Adrenal gland (tissue), 12 donors: ENCODE data around the gene MRPL21. TPM values are rescaled to one million over a fixed set of nuclear protein-coding genes. Genes with fewer than 3 reads are reported as not detected.
A peak's percentile ranks its signal among the peaks of the same experiment; 100 is the strongest.

Source experiments
- DNase-seq, 7 donors: peaks; one replicate each; pipeline ENCODE4 v3.0.0-alpha.2; 2019 to 2020
- H3K27ac ChIP-seq, 5 donors: fragments of 200-600 bp; sonication (generic) in 4 of 5; 1 replicate in 3 of 5; 2 replicates in 2 of 5; pipeline versions ENCODE4 v1.5.1 to v1.8.0; 2016 to 2020; ENCODE audit warnings: mild to moderate bottlenecking in 1 of 5
- H3K27me3 ChIP-seq: fragments of 200-600 bp; 2 replicates; pipeline ENCODE4 v1.8.0; 2021
- H3K36me3 ChIP-seq, 2 donors: fragments of 200-600 bp; replicated peaks in 1 of 2; 1 replicate in 1 of 2; 2 replicates in 1 of 2; pipeline versions ENCODE4 v1.5.1 to v1.8.0; 2018 to 2022
- H3K4me1 ChIP-seq, 2 donors: fragments of 200-600 bp; replicated peaks in 1 of 2; 1 replicate in 1 of 2; 2 replicates in 1 of 2; pipeline versions ENCODE4 v1.5.1 to v1.8.0; 2018 to 2021
- H3K4me3 ChIP-seq, 4 donors: fragments of 200-600 bp; sonication (generic) in 3 of 4; one replicate each; pipeline ENCODE4 v1.5.1; 2016 to 2018
- H3K9me3 ChIP-seq, 3 donors: fragments of 200-600 bp; sonication (generic) in 1 of 3; replicated peaks in 1 of 3; 1 replicate in 2 of 3; 2 replicates in 1 of 3; pipeline versions ENCODE4 v1.5.1 to v1.8.0; 2016 to 2021
- CTCF ChIP-seq, 6 experiments: fragments of 450-650 bp in 4 of 6; fragments of 200-600 bp in 2 of 6; sonication (generic) in 1 of 6; IDR thresholded peaks; 1 replicate in 5 of 6; 2 replicates in 1 of 6; pipeline versions ENCODE4 v1.5.1 to v1.8.0; 2016 to 2021; ENCODE audit warnings: antibody characterized with exemption in 6 of 6, mild to moderate bottlenecking in 2 of 6, moderate library complexity in 1 of 6
- POLR2A ChIP-seq, 2 donors: fragments of 450-650 bp; IDR thresholded peaks; one replicate each; pipeline ENCODE4 v1.6.1; 2017; ENCODE audit warnings: antibody characterized with exemption in 2 of 2, mild to moderate bottlenecking in 2 of 2, moderate library complexity in 1 of 2
- WGBS, 4 donors: extraction: QIAGEN DNeasy Blood & Tissue Kit in 2 of 4; methylation state at CpG; one replicate each; pipeline versions ENCODE4 v1.1.5 to v1.1.7; 2013 to 2017; 5-methylcytosine and 5-hydroxymethylcytosine counted together
- intact Hi-C, 2 donors: fragments of 100-400 bp; cut with DNase I; formaldehyde crosslinking; loops; one replicate each; pipeline versions ENCODE4 v1.14.1 to v1.15.0; 2022 to 2023
- polyA plus RNA-seq, 3 donors: library from polyadenylated mRNA; stranded (reverse); fragments of 200-250 nt in 2 of 3; fragments of 350-450 nt in 1 of 3; fragmentation: Illumina TruSeq in 1 of 3; extraction: RNeasy Lipid Tissue Mini Kit (QIAGEN cat#74804) in 1 of 3; gene quantifications; one replicate each; pipeline ENCODE4 v1.2.3, GENCODE V29; 2013 to 2014
- total RNA-seq, 9 donors: library from RNA; depleted of rRNA in 4 of 9; stranded (reverse); fragments of >200 nt in 4 of 9; fragments of 120-200 nt in 1 of 9; fragmentation: NEBNext Ultra II Directional in 1 of 9; extraction: Animal tissue kit (Norgen Biotek cat#: 25700) in 1 of 9; gene quantifications; one replicate each; pipeline versions ENCODE4 v1.1.0 to v1.2.4, GENCODE V29; 2013 to 2023
- donor health status: healthy with polysubstance abuse.
- donor health status: Bipolar disorder and iron deficiency.
- donor health status: DM: yes; HTN: yes; CAD: no.
- donor health status: DM: no; HTN: no; CAD: no.
- donor health status: DM: no; HTN: no; CAD: no.
- donor health status: DM: yes; HTN: yes; CAD: no.

MRPL21 gene
- total and polyA plus RNA-seq, 12 donors, result 31.1 to 77.8 (median 47.4) TPM

- Histone ChIP-seq H3K27ac (peak overlapping the region in 4 of 5 donors; percentile 3 to 98 (median 96)), H3K9me3 (no peaks in the 10 kb centered on the region), H3K27me3 (no peaks in the 10 kb centered on the region), H3K4me3 (peak overlapping the region in 3 of 4 donors; percentile 1 to 95 (median 40)), H3K4me1 (peaks cover 42 to 44% of the 10 kb centered on the region in 2 donors), H3K36me3 (no peaks in the 10 kb centered on the region)
- DNase-seq, result no peak
- intact Hi-C loops, result no loop called here
- no peak for TF ChIP-seq POLR2A (IDR thresholded peaks at IDR 0.05)
- TF ChIP-seq CTCF (IDR thresholded peaks at IDR 0.05), result no peak
- WGBS, 4 donors, result 41 to 58% (median 49%) methylated on average over 21 to 25 of the region's 25 CpGs
These were observed 61.1 kb downstream of the MRPL21 start for GRCh38 chr11:68842427-68843051.

GRCh38 chr11:68841718-68842426, 61.8 kb downstream of the MRPL21 start, which contains the start of gene CPT1A:
TSS of gene CPT1A (minus strand) at chr11:68841916. CDS start at chr11:68815474, 26,442 bp downstream.
- H3K27ac ChIP-seq, result peak within 1 kb of the TSS; percentile 82 to 98 (median 96)

More at GRCh38 chr11:68841718-68842426, 61.8 kb downstream of the MRPL21 start, which contains the start of gene CPT1A:
- TF ChIP-seq CTCF (IDR thresholded peaks at IDR 0.05), result no peak
- peak; percentile 47 to 86 for TF ChIP-seq POLR2A (IDR thresholded peaks at IDR 0.05)
- no peaks in the 10 kb centered on the region for H3K27me3 ChIP-seq
- DNase-seq, result peak; percentile 71 to 84 (median 80)
- H3K4me3 ChIP-seq, result peak within 1 kb of the TSS in 3 of 4 donors; percentile 38 to 95 (median 86)
- H3K9me3 ChIP-seq, result no peaks in the 10 kb centered on the region
- intact Hi-C loops, result no loop called here
- 5 to 21% (median 14%) methylated on average over 20 to 82 of the region's 82 CpGs for WGBS, 4 donors
- no peaks in the 10 kb centered on the region for H3K36me3 ChIP-seq
- peaks cover 48 to 51% of the 10 kb centered on the region in 2 donors for H3K4me1 ChIP-seq

Other genes with a start within 250 kb of the MRPL21 start
- 1 to 10 TPM in 2 of 9 donors, under 1 TPM in 2, not detected in 5; 0.36 to 1.8 (median 0.86) TPM for gene GAL, start 219.3 kb downstream of the MRPL21 start, total RNA-seq
- under 1 TPM in 2 of 3 donors, not detected in 1; 0.67 to 0.73 TPM for gene GAL, start 219.3 kb downstream of the MRPL21 start, polyA plus RNA-seq
- gene TESMIN, start 152.3 kb downstream of the MRPL21 start, total RNA-seq, result 1 to 10 TPM in 8 of 9 donors, under 1 TPM in 1; 0.42 to 6.6 (median 2.8) TPM
- gene TESMIN, start 152.3 kb downstream of the MRPL21 start, polyA plus RNA-seq, result 1 to 10 TPM in 2 of 3 donors, under 1 TPM in 1; 0.71 to 1.8 (median 1.4) TPM
- gene CPT1A, start 61.9 kb downstream of the MRPL21 start, total RNA-seq, result 100 to 1,000 TPM in 1 of 9 donors, 10 to 100 TPM in 8; 21.0 to 140 (median 69.2) TPM
- gene CPT1A, start 61.9 kb downstream of the MRPL21 start, polyA plus RNA-seq, result 10 to 100 TPM; 15.2 to 66.1 (median 22.3) TPM
- gene IGHMBP2, start 59 bp upstream of the MRPL21 start, total RNA-seq, result 10 to 100 TPM in 7 of 9 donors, 1 to 10 TPM in 2; 7.9 to 21.0 (median 16.1) TPM
- gene IGHMBP2, start 59 bp upstream of the MRPL21 start, polyA plus RNA-seq, result 10 to 100 TPM in 2 of 3 donors, 1 to 10 TPM in 1; 8.7 to 40.6 (median 29.5) TPM
- gene MRGPRD, start 77.2 kb upstream of the MRPL21 start, total RNA-seq, result not detected
- not detected for gene MRGPRD, start 77.2 kb upstream of the MRPL21 start, polyA plus RNA-seq
- gene MRGPRF, start 109.4 kb upstream of the MRPL21 start, total RNA-seq, result 10 to 100 TPM in 1 of 9 donors, 1 to 10 TPM in 7, under 1 TPM in 1; 0.33 to 14.6 (median 3.6) TPM
- gene MRGPRF, start 109.4 kb upstream of the MRPL21 start, polyA plus RNA-seq, result 10 to 100 TPM in 1 of 3 donors, 1 to 10 TPM in 1, under 1 TPM in 1; 0.71 to 11.5 (median 5.1) TPM
- gene TPCN2, start 145.1 kb upstream of the MRPL21 start, total RNA-seq, result 10 to 100 TPM in 5 of 9 donors, 1 to 10 TPM in 4; 4.6 to 17.6 (median 10.0) TPM
- 10 to 100 TPM in 2 of 3 donors, 1 to 10 TPM in 1; 3.1 to 21.6 (median 13.6) TPM for gene TPCN2, start 145.1 kb upstream of the MRPL21 start, polyA plus RNA-seq